HG03378 (cell line): ENCODE results near the gene NEK10.
A peak's percentile ranks its signal among the peaks of the same experiment; 100 is the strongest.

ENCODE experiments used
- ATAC-seq: cut with Tn5 transposase; IDR thresholded peaks from one replicate; pipeline ENCODE4 v1.9.1; 2021; ENCODE audit warnings: mild to moderate bottlenecking, moderate library complexity; ENCODE audit not compliant: unreplicated experiment

Gene NEK10

DNA sequence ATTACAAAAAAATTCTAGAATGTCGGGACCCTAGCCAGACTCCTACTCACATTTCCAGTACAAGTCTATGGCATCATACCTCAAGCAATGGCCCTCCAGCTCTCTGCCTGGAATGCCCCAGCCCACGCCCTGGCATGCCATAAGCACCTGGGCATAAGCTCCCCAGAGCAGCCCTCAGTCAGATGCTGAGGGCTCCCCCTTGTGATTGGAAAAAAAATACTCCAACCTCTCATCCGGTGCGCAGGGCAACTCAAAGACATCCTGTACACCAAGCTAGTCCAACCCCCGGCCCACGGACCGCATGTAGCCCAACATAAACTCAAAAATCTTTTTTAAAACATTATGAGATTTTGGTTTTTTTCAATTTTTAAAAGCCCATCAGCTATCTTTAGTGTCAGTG lies 115.4 kb downstream of the NEK10 start:
- ATAC-seq: peak; percentile 88

DNA sequence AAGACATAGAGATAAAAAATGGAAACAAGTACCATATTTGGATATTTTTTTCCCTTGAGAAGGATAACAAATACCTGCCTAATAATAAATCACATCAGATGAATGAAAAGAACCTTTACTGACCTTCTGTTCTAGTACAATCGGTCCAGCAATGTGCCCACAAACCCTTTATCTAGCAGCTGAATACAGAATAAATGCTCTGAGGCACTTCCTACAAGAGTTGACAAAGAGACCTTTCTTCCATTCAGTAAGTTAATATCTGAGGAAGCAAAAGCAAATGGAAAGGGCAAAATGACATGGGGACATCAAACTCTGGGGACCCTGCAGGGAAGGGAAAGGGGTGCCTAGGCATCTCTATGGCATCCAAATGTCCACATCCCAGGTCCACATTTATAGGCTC lies 115.8 kb downstream of the NEK10 start:
- no peak for ATAC-seq

DNA sequence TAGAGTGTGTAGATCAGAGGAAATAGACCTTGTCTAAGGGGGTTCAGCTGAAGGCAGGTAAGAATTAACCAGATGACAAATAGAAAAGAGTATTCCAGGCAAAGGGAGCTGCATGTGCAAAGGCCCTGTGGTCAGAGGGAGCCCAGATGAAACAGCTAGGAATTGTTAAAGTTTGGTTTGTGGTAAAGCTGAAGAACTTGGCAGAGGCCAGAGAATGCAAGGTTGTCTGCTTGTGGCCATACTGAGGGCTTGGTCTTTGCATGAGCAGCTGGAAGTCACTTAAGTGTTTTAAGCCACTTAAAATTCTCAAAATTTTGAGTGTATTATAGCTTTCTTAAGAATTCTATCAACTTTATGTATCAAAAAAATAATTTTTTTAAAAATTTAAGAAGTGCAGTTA lies 116.5 kb downstream of the NEK10 start:
- ATAC-seq: no peak

DNA sequence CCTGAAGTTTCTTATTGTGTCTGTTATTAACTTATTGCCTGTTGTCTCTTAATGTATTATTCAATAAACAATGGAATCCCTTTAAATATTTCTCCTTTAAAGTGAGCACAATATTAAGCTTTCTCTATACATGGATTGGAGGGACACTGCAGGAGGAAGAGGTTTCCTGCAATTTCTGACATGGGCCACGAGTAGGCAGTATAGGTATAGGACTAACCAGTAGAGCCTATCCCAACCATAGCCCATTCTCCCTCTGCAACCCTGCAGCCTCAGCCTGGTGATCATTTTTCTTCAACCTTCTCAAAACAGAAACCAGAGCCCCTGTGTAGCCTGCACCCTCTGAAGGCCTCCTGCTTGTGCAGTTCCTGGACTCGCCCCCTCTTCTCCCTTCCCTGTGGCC lies 124.8 kb downstream of the NEK10 start:
- ATAC-seq: no peak

DNA sequence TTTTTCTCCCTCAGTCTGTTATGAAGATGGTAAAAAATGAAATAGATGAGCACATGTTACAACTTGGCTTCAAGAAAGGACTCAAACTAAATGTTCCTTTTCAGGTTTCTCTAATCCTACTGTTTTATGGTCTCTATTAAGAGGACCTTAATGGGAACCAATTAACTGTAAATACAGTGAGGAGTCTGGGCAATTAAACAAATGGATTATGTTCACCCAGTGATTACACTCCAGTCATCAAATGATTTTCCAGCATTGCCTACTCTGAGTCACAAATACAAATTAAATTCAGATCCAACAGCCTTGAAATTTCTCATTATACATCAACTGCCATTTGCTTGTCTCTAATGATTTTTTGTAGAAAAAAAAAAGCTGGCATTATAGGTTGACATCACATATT lies 129.2 kb downstream of the NEK10 start:
- no peak for ATAC-seq

DNA sequence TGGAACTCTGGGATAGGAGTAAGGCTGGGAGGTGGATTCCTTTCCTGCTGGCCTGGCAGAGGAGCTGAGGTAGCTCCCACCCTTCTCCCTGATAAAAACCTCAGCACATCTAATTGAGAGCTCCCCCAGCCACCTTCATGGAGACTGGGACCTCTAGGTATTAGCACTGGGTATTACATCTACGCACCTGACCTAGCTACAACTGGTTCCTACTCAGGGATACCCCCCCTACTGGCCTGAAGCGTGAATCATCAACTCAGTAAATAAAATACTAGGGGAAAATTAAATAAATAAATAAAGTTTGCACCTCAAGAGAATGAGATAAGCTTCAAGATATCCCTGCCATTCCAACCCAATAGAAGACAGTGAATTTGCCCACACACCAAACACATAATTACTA lies 140.4 kb downstream of the NEK10 start:
- no peak for ATAC-seq

DNA sequence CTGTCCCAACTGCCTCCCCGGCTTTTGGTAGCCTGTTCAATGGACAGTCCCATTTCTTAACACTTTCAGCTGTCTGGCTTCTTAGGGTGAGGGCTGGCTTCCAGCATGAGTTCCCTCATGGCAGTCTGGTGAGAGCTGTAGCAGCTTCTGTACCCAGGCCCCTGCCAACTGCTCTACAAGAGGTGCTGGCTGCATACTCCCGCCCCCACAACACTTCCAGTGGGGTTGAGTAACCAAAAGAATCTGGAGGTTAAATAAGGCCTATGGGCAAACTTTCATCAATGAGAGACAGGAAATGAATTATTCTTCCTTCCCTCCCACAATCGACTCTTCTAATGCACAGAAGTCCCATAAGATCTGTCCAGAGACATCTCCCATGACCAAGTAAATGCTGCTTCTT lies 145.0 kb downstream of the NEK10 start:
- no peak for ATAC-seq

DNA sequence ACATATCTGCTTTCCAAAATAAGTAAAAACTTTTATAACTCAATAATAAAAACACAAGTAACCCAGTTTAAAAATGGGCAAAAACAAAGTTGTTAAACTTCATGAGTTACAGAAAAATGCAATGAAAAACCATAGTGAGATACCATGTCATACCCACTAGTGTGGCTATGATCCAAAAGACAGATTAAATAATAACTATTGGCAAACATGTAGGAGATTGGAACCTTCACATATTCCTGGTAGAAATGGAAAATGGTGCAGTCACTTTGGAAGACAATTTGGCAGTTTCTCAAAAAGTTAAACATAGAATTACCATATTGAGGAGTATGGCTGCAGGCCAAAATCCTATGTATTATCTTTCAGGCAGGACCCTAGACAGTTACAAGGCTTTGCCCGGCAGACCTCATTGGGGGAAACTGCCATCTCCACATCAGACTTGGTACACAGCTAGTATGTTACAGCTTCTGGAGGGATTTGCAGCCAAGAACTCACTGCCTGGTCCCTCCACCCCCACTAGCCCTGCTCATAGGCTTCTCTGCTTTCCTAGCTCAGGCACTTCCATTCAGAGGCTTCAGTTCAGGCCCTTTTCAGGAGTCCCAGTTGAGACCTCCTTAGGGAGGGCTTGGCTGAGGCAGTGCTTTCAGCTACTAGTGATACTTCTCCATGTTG lies 147.8 kb downstream of the NEK10 start:
- no peak for ATAC-seq

DNA sequence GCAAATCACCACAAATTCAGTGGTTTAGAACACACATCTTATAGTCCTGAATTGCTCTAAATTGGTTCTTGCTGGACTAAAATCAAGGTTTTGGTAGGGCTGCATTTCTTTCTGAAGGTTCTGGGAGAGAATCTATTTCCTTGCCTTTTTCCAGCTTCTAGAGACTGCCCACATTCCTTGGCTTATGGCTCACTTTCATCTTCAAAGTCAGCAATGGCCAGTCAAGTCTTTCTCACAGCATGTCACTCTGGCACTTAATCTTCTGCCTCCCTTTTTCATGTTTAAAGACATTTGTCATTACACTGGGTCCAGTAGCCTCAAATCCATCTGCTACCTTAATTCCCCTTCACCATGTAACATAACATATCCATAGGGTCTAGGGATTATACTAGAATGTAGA lies 149.0 kb downstream of the NEK10 start:
- ATAC-seq: no peak

DNA sequence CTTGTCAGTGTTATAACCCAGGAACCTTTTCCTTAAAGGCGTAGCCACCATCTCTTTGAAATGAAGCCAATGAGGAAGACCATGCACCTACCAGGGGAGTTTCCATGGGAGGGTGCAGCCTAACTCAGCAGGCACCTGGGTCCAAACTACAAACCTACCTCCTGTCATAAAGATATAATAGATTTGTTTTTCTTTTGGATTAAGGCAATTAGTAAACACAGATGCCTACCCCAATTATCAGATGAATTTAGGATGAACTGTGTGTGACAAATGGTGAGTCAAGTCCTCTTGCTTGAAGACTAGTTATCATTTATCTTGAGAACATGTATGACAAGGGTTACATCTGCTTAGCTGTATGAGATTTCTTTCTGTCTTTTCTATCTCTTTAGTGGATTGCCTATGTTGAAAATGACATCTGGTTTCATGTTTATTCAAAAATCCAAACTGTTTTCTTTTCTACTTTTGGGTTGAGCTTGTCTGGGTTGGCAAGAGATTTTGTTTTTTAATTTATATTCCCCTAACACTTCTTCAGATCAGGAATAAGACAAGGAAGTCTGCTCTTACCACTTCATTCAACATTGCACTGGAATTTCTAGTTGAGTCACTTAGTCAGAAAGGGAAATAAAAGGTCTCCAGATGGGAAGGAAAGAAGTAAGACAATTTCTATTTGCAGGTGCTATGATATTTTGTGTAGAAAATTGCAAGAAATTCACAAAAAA lies 149.9 kb downstream of the NEK10 start:
- ATAC-seq: no peak

DNA sequence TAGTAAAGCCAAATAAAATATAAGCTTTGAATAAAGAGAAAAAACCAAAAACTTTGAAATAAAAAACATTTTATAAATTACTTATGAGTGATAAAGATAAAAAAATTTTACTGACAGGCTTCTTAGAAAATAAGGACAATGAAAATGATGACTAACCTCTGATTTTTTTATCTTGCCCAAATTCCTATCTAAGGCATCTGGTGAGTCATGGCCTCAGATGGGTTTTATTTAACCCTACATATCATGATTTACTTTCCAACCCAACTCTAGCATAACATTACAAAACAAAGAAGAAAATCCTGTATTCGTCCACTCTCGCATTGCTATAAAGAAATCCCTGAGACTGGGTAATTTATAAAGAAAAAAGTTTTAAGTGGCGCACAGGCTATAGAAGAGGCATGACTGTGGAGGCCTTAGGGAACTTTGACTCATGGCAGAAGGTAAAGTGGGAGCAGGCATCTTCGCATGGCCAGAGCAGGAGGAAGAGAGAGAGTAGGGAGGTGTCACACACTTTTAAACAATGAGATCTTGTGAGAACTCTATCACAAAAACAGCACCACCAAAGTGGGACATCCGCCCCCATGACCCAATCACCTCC lies 152.1 kb downstream of the NEK10 start:
- no peak for ATAC-seq

DNA sequence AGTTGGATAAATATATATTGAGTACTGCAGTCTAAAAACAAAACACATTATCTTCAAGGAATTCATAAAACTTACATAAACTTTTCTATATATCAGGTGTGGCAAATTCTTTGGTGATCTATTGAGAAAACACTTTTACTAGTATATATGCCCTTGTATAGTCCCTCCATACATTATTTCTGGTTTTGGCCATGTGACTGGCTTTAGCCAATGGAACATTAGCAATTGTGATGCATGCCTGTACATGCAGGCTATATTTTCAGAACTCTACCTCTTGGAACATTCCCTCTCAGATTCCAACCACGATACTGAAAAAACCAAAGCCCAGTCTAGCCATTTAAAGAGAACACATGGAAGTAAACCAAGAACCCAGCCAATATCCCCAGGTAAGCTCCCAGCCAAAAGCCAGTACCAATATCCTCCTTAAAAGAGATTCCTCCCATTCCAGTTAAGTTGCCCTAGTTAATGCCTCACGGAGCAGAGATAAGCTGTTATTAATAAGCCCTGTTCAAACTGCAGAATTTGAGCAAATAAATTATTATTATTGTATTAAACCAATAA lies 152.8 kb downstream of the NEK10 start:
- no peak for ATAC-seq

DNA sequence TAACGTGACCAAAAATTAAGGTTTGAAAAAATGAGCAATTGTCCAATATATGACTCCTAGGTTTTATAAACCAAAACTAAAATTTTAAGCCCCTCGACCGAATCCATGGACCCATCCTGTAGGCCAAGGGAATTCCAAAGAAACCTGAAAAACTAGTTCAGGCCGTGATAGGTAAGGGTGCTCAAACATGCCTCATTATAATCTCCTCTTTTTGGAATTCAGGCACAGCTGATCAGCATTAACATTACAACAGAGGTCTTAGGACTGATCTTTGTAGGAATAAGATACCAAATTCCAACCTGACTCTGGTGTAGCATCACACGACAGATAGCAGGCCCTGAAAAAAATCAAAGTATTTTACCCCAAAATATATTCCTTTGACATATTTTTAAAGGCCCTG lies 155.7 kb downstream of the NEK10 start:
- no peak for ATAC-seq

DNA sequence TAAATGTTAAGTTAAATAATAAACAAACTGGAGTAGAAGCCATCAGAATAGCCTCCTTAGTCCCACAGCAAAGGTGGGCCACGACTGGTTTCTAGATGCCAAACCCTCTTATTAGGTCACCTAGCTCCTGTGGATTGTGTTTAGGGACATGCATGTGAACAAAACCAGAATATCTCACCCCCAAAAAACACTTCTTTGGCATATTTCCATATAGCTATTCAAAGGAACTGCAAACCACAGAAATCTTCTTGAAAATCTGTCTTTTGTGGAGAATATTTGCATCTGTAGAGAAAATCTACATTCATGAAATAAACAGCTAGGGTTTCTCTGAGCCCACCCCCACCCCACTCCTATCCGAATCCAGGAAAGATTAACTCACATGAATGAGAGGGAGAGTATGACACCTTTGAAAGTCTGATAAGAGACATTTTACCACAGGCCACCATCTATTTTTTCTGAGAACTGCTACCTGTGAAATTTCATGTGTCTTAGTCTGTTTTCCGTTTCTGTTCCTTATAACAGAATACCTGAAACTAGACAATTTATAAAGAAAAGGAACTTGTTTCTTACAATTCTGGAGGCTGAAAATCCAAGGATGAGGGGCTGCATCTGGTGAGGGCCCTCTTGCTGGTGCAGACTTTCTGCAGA lies 159.4 kb downstream of the NEK10 start:
- peak; percentile 47 for ATAC-seq

DNA sequence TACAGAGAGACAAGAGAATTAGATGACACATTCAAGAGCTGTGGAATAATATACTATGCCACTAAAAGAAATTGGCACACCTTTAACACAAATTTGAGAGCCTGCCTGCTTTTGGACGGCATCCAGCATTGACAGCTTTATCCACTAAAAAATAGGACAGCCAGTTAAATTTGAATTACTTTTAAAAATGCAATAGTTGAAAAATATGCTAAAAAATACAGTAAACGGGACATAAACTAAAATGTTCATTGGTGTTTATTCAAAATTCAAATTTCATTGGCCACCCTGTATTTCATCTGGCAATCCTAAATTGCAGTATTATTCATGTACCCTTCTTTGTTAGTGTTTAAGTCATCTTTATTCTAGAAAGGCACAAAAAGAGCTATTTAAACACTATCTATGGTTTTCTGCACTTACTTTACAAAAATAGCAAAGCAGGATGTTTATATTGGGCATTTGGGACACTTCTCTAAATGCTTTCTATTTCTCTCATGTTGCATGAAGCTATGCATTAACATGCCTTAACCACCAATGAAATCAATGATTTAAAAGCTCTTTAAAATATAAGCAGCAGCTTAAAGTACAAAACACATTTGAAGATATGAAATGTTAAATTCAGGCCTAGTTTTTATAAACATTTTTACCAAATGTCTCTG lies 160.1 kb downstream of the NEK10 start:
- ATAC-seq: peak; percentile 20

DNA sequence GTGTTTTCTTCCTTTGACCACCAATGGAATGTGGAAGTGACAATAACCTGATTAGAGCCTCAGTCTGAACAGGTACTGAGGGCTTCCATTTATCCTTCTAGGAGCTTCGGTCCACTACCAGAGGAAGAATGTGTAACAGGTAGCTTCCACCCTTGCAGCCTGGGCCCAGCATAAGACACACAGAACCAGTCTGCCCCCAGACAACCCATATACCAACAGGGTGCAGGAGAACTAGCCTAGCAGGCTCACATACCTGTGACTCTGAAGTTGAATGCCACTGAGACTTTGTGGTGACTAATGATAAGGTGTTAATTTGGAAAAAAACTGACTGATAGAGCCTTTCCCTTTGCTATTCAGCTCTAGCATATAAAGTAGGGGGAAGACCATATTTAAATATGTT lies 166.2 kb downstream of the NEK10 start:
- ATAC-seq: no peak

DNA sequence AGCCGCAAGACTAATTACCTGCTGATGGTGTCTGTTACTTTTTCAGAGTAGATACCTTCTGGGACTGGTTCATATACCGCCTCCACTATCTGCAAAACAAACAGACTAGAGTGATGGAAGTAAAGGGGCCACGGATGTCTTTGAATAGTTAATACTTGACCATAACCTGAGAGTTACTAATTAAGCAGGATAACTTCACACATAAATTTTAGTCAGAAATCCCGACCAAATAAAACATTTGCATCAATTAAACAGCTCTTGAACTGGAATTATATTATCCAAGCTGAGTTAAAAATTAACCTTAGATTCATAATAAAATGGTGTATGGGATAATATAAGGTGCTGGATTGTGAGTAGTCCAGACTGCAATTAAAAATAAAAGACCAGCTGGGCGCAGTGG lies 167.7 kb downstream of the NEK10 start:
- no peak for ATAC-seq

DNA sequence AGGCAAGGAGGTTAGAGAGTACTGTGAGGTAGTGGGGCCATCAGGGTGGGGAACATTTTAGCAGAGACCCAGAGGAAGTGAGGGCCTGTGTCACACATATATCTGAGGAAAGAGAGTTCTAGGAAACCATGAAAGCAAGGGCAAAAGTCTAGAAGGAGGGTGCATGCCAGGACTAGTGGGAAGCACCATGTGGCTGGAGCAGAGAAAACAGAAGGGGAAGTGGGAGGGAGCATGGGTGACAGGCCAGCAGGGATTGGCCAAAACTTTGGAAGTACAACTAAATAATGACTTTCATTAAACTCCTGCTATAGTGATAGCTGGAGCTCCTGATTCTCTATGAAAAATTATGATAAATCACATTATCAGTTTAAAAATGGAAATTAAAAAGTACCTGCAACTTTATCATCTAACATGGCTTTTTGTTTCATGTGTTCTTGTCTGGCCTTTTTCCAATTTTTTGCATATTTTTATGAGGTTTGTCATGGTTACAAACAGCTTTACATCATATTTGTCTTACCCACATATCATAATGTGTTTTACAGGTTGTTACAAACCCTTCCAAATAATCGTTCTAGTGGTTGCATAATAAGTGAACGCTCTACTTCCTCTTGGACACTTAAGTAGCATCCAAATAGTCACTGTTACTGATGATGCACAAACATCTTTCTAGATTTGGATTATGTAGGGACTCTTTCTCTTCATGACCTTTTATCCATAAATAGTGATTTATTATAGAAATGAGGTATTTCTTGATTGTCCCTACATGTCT lies 168.3 kb downstream of the NEK10 start:
- no peak for ATAC-seq

DNA sequence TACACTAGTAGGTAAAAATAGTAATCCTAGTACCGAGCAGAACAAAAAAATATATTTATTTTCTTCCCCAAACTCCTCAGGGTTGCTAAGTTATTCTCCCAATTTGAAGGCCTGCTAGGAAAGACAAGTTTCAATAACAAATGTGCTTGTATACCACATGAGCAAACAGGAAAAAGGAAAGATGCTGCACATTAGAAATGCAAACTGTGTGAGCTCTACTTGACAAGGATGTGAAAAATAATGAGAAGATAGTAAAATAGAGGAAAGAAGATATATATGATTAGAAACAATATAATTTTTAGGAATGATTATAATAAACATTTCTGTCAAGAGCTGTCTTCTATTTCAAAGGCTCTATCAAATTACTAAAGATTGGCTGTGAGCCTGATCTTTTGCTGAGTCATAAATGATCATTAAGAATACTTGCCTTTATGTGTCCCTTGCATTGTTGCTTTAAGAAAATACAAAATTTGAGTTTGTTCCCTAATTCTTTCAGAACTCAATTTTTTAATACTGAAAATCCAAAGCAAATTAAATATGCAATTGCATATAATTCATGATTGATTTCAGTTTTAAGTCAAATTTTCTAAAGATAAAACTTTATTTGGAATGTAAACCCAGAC lies 174.2 kb downstream of the NEK10 start:
- ATAC-seq: no peak

DNA sequence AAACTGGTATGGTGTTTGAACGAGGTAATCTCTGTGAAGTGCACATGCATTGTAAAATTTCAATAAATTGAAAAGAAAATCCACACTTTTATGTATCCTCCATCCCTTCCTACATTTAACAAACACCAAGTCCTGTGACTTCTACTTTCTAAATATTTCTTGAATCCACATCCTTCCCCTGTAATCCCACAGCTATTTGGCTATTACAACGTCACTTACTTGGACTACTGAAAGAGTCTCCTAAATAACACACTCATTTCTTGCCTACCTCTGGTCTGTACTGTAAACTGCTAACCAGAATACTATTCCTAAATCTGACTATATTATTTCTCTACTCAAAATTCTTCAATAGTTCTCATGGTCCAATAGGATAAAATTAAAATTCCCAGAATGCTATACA lies 176.1 kb downstream of the NEK10 start:
- no peak for ATAC-seq
